OCI-LY1 (cell line): ENCODE data around the gene BBS1.
A peak's percentile ranks its signal among the peaks of the same experiment; 100 is the strongest.

Experiments
- H2AFZ ChIP-seq: fragments of 200-600 bp; sonication (generic), shearing (Covaris generic); 2 replicates; pipeline ENCODE4 v1.6.0; 2014; ENCODE audit warnings: antibody characterized with exemption, mild to moderate bottlenecking, low read length
- H3F3A ChIP-seq: fragments of 200-600 bp; sonication (generic), shearing (Covaris generic); 2 replicates; pipeline ENCODE4 v1.6.0; 2014; ENCODE audit warnings: mild to moderate bottlenecking, antibody characterized with exemption, low read length, moderate library complexity; ENCODE audit not compliant: insufficient read depth
- H3K27ac ChIP-seq: fragments of 200-600 bp; sonication (generic); 2 replicates; pipeline ENCODE4 v1.5.1; 2014; ENCODE audit warnings: low read length, mixed run types, mild to moderate bottlenecking, low read depth; ENCODE audit not compliant: poor library complexity, severe bottlenecking
- H3K27me3 ChIP-seq: fragments of 200-600 bp; sonication (generic); 2 replicates; pipeline ENCODE4 v1.6.0; 2014; ENCODE audit warnings: antibody characterized with exemption, mild to moderate bottlenecking, low read length, moderate library complexity; ENCODE audit not compliant: insufficient read depth
- H3K36me3 ChIP-seq: fragments of 200-600 bp; sonication (generic); 2 replicates; pipeline ENCODE4 v1.6.1; 2014; ENCODE audit warnings: mild to moderate bottlenecking, antibody characterized with exemption, low read length, moderate library complexity, mixed read lengths; ENCODE audit not compliant: insufficient read depth
- H3K4me1 ChIP-seq: fragments of 200-600 bp; sonication (generic); 2 replicates; pipeline ENCODE4 v1.5.1; 2014; ENCODE audit warnings: mild to moderate bottlenecking, low read length, moderate library complexity; ENCODE audit not compliant: insufficient read depth, severe bottlenecking
- H3K4me2 ChIP-seq: fragments of 200-600 bp; sonication (generic), shearing (Covaris generic); 2 replicates; pipeline ENCODE4 v1.6.1; 2014; ENCODE audit warnings: low read length
- H3K4me3 ChIP-seq: fragments of 200-600 bp; sonication (generic); 2 replicates; pipeline ENCODE4 v1.5.1; 2014; ENCODE audit warnings: low read length, low read depth, mild to moderate bottlenecking, mixed read lengths; ENCODE audit not compliant: poor library complexity, severe bottlenecking
- H3K79me2 ChIP-seq: fragments of 200-600 bp; shearing (Covaris generic); 2 replicates; pipeline ENCODE4 v1.6.1; 2016; ENCODE audit warnings: mixed run types, low read length, mixed read lengths; ENCODE audit not compliant: insufficient read depth
- H3K9ac ChIP-seq: fragments of 200-600 bp; sonication (generic), shearing (Covaris generic); 2 replicates; pipeline ENCODE4 v1.6.1; 2014; ENCODE audit warnings: mild to moderate bottlenecking, low read length, mixed read lengths
- H3K9me2 ChIP-seq: fragments of 200-600 bp; sonication (generic), shearing (Covaris generic); 2 replicates; pipeline ENCODE4 v1.6.1; 2014; ENCODE audit warnings: low read depth, mild to moderate bottlenecking, low read length, mixed read lengths
- H3K9me3 ChIP-seq: fragments of 200-600 bp; shearing (Covaris generic); 2 replicates; pipeline ENCODE4 v1.6.1; 2014; ENCODE audit warnings: low read length, mixed read lengths
- H4K20me1 ChIP-seq: fragments of 200-600 bp; sonication (generic), shearing (Covaris generic); 2 replicates; pipeline ENCODE4 v1.6.0; 2016; ENCODE audit warnings: mild to moderate bottlenecking, low read length; ENCODE audit not compliant: insufficient read depth
- EZH2 ChIP-seq: fragments of 200-600 bp; sonication (generic), shearing (Covaris generic); IDR thresholded peaks from 2 replicates; pipeline ENCODE4 v1.8.0; 2017; ENCODE audit warnings: borderline replicate concordance, mixed run types, mild to moderate bottlenecking, antibody characterized with exemption, low read length, moderate library complexity, mixed read lengths
- TF ChIP-seq, protein P1 (sequence below): fragments of 200-600 bp; sonication (generic), shearing (Covaris generic); IDR thresholded peaks from 2 replicates; pipeline ENCODE4 v1.5.1; 2017; ENCODE audit warnings: mild to moderate bottlenecking, antibody characterized with exemption, low read length, moderate library complexity, mixed read lengths

The BBS1 gene

DNA sequence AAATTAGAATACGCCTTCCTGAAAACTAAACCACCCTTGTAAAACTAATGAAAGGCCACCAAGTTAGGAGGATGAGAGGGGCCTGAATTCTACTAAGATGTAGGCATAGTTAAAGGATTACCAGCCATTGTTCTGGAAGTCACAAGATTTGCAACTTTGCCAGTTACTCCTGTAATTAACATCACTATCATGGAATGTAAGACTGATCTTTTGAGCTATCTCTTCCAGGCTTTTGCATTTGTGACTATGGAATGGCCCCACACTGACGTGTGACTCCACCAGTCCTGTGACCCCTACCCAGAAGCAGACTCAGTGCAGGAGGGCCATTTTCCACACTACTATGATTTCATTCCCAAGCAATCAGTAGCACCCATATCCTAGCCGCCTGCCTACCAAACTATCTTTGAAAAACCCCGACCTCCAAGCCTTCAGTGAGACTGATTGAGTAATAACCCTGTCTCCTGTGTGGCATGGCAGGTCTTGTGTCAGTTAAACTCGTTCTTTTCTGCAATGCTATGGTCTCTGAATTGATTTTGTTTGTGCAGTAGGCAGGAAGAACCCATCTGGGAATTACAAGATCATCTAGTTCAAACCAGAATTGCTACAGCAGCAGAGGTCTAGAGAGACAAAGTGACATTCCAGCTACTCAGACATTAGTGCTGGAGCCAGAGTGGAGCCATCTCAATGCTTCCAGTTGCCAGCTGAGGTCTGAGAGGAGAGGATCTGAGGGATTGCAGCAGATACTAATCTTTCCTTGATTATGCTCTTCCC is 59.8 kb downstream of the BBS1 start:
- no peak overlapping the region for H2AFZ ChIP-seq
- no peaks in the 10 kb centered on the region for H4K20me1 ChIP-seq
- H3K27me3 ChIP-seq, result 0 out of 2 replicates have a peak, but pooled peaks cover 11% of the 10 kb centered on the region
- H3K4me1 ChIP-seq, result peaks cover 10% of the 10 kb centered on the region
- no peaks in the 10 kb centered on the region for H3K9me3 ChIP-seq
- H3K9me2 ChIP-seq, result no peaks in the 10 kb centered on the region
- H3K79me2 ChIP-seq, result no peaks in the 10 kb centered on the region
- no peak overlapping the region for H3K4me2 ChIP-seq
- no peak overlapping the region for H3K27ac ChIP-seq
- H3K4me3 ChIP-seq, result no peak overlapping the region
- H3F3A ChIP-seq, result no peaks in the 10 kb centered on the region
- H3K9ac ChIP-seq, result no peak overlapping the region
- TF ChIP-seq, protein P1, sequence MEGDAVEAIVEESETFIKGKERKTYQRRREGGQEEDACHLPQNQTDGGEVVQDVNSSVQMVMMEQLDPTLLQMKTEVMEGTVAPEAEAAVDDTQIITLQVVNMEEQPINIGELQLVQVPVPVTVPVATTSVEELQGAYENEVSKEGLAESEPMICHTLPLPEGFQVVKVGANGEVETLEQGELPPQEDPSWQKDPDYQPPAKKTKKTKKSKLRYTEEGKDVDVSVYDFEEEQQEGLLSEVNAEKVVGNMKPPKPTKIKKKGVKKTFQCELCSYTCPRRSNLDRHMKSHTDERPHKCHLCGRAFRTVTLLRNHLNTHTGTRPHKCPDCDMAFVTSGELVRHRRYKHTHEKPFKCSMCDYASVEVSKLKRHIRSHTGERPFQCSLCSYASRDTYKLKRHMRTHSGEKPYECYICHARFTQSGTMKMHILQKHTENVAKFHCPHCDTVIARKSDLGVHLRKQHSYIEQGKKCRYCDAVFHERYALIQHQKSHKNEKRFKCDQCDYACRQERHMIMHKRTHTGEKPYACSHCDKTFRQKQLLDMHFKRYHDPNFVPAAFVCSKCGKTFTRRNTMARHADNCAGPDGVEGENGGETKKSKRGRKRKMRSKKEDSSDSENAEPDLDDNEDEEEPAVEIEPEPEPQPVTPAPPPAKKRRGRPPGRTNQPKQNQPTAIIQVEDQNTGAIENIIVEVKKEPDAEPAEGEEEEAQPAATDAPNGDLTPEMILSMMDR, result no peak
- TF ChIP-seq EZH2, result no peak
- H3K36me3 ChIP-seq, result no peaks in the 10 kb centered on the region

DNA sequence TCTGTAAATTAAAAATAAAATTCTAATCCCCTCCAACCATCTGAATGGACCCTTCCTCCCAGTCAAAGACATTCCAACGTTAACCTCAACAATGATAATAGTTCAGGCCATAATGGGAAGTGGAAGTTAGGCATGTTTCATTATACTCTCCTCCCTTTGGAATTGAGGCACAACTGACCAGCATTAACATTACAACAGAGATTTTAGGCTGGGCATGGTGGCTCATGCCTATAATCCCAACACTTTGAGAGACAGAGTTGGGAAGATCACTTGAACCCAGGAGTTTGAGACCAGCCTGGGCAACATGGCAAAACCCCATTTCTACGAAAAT is 60.4 kb downstream of the BBS1 start:
- H3K36me3 ChIP-seq, result no peaks in the 10 kb centered on the region
- H3K79me2 ChIP-seq, result no peaks in the 10 kb centered on the region
- H3K27me3 ChIP-seq, result 0 out of 2 replicates have a peak, but pooled peaks cover 11% of the 10 kb centered on the region
- H3K4me2 ChIP-seq, result no peak overlapping the region
- no peak overlapping the region for H3K9ac ChIP-seq
- H3K4me3 ChIP-seq, result no peak overlapping the region
- no peaks in the 10 kb centered on the region for H3K9me2 ChIP-seq
- H3K9me3 ChIP-seq, result no peaks in the 10 kb centered on the region
- peaks cover 10% of the 10 kb centered on the region for H3K4me1 ChIP-seq
- TF ChIP-seq EZH2, result no peak
- TF ChIP-seq, protein P1, result no peak
- H4K20me1 ChIP-seq, result no peaks in the 10 kb centered on the region
- H3K27ac ChIP-seq, result no peak overlapping the region
- no peaks in the 10 kb centered on the region for H3F3A ChIP-seq
- no peak overlapping the region for H2AFZ ChIP-seq

DNA sequence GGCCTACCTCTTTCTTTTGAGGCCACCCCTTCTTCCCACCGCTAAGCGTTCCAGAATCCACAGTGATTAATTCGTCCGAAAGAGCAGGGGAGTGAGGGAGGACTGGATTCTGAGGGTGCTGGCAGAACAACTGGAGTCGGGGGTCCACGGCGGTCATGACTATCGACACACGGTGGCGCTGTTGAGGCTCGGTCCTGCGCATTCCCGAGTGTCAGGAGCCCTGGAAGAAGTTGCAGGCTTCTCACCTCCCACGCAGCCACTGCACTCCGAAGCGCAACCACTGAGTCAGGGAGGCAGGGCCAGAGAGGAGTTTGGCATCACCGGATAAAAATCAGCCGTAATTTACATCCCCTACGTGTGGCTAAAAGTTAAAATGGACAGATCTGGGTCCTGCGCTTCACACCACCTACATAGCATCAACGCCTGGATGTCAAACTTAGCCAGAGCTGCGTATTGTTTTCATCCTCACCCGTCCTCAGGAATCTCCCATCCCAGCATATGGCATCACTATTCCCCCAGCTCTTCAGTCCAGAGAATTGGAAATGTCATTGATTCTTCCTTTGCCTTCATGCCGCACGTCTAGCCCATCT is 68.7 kb downstream of the BBS1 start:
- Histone ChIP-seq H3K9me2 (no peaks in the 10 kb centered on the region), H3K27me3 (no peaks in the 10 kb centered on the region; the same call in 1 of the 2 replicates), H3K4me3 (no peak overlapping the region), H3F3A (no peaks in the 10 kb centered on the region), H3K4me2 (no peak overlapping the region; the same call in 1 of the 2 replicates), H3K4me1 (no peaks in the 10 kb centered on the region), H3K36me3 (no peaks in the 10 kb centered on the region; the same call in 1 of the 2 replicates), H2AFZ (no peak overlapping the region), H3K79me2 (no peaks in the 10 kb centered on the region), H3K27ac (no peak overlapping the region), H3K9ac (no peak overlapping the region), H3K9me3 (0 out of 2 replicates have a peak, but pooled peaks cover 7% of the 10 kb centered on the region), H4K20me1 (no peaks in the 10 kb centered on the region)
- TF ChIP-seq, protein P1, result peak; percentile 87
- TF ChIP-seq EZH2, result no peak
